Skeletal muscle cell (primary cell): ENCODE data around the gene CDKN2AIP.
A peak's percentile ranks its signal among the peaks of the same experiment; 100 is the strongest.
"Not testable (repeated sequence)": the region's sequence is repeated elsewhere in the genome, so short reads cannot be mapped to it uniquely, and the experiment has no call there.

Source experiments
- DNase-seq: peaks from one replicate; pipeline ENCODE4 v3.0.0-alpha.2; 2010; ENCODE audit warnings: low read depth
- H3K4me3 ChIP-seq: 2 replicates; pipeline ENCODE4 v1.5.1; 2011; ENCODE audit warnings: low read depth, mild to moderate bottlenecking, control low read depth, low read length, moderate library complexity

CDKN2AIP gene

DNA sequence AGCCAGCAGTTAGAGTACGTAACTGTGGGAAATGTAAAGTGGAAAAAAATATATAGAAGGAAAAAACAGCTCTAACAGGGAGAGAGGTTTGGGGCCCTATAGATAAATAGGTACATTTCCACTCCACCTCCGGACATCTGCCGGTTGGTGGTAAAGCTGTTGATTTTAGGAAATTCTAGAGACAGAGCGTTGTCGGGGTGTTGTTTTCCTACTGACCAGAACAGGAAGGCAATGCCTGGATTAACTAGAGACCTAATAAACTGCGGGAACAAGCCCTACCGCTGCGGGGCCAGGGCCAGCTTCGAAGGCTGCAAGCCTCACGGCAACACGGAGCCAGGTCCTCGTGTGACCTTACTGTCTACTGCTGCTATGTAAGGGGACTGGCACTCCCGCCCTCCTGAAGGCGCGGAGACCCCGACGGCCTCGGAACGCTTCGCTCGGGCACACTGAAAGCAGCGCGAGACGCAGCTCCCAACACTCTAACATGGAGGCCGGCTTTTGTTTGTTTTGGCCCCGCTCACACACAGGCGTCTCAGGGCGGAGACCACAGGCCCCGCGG is 702 bp upstream of the CDKN2AIP start:
- peak overlapping the region; percentile 91 for H3K4me3 ChIP-seq
- DNase-seq = no peak

- H3K4me3 ChIP-seq = peak overlapping the region; percentile 91
- no peak for DNase-seq
Observed at GRCh38 chr4:183445097-183445428, 627 bp downstream of the CDKN2AIP start.

DNA sequence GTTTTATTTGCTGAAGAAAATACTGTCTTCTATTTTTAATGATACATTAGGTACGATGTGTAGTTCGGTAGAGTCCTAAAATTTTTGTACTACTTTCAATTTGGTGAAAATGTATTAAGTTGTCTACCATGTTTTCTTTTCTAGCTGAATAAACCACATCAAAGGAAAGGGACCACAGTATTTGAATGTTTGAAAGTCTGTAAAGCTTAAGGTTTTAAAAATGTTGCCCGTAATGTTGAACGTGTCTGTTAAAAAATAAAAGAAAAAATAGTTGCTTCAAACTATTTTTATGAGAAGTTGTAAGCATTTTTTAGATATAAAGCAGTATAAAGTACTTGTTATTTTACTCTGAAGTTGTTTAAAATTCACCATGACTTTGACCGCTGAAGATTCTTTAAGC is 3.2 kb downstream of the CDKN2AIP start:
- DNase-seq = no peak
- no peak overlapping the region for H3K4me3 ChIP-seq

DNA sequence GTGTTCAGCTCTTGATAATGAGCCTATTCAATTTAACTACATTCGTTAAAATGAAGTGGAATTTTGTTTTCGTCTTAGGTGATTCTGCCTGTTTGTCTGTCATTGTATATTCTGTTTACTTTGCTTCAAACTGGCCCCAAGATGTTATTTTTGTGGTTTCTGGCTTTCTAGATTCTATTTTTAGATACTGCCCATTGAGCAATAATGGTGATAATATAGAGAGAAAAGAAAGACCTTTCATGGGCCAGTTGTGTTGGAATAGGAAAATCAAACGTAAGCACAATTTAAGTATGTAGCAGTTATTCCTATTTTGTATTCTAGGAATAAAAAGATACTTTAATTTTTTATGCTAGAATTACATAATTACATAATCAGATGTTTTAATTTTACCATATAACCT is 4.0 kb downstream of the CDKN2AIP start:
- no peak for DNase-seq
- H3K4me3 ChIP-seq = no peak overlapping the region

- DNase-seq = no peak
- H3K4me3 ChIP-seq = no peak overlapping the region
Observed at GRCh38 chr4:183449193-183449882, 4.9 kb downstream of the CDKN2AIP start.

DNA sequence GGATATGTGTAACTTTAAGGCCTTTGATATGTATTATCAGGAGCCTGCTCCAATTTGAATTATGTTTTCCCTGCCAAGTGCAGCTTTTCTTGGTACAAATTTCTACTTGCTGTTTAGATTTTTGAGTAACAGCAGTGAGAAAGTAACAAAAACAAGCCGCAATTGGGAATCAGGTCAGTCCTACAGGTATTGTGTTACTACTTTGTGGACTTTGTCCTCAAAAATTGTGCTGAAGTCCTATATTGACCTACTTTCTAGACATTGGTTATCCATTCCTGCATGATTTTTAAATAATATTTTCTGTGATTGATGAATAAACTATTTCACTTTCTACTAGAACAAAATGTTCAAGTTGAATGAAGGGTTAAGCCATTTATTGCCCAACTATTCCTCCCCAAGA is 5.7 kb downstream of the CDKN2AIP start:
- no peak for DNase-seq

GRCh38 chr4:183455431-183456195 is 11.2 kb downstream of the CDKN2AIP start:
- DNase-seq = no peak
- H3K4me3 ChIP-seq = no peak overlapping the region

More for the DNA sequence above, 5.7 kb downstream of the CDKN2AIP start:
- H3K4me3 ChIP-seq = no peak overlapping the region

GRCh38 chr4:183458005-183458404 is 13.6 kb downstream of the CDKN2AIP start:
- no peak overlapping the region for H3K4me3 ChIP-seq
- DNase-seq = no peak

DNA sequence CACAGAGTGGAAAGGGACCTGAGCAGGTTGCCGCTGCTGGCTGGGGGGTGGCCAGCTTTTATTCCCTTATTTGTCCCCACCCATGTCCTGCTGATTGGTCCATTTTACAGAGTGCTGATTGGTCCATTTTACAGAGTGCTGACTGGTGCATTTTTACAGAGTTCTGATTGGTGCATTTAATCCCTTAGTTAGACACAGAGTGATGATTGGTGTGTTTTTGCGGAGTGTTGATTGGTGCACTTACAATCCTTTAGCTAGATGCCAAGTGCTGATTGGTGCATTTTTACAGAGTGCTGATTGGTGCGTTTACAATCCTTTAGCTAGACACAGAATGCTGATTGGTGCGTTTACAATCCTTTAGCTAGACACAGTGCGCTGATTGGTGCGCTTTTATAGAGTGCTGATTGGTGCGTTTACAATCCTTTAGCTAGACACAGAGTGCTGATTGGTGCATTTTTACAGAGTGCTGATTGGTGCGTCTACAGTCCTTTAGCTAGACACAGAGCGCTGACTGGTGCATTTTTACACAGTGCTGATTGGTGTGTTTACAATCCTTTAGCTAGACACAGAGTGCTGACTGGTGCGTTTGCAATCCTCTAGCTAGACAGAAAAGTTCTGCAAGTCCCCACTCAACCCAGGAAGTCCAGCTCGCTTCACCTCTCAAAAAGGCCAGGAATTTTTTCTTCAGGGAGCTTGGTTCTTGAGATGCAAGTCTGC is 19.6 kb downstream of the CDKN2AIP start:
- not testable (repeated sequence) for H3K4me3 ChIP-seq, DNase-seq

DNA sequence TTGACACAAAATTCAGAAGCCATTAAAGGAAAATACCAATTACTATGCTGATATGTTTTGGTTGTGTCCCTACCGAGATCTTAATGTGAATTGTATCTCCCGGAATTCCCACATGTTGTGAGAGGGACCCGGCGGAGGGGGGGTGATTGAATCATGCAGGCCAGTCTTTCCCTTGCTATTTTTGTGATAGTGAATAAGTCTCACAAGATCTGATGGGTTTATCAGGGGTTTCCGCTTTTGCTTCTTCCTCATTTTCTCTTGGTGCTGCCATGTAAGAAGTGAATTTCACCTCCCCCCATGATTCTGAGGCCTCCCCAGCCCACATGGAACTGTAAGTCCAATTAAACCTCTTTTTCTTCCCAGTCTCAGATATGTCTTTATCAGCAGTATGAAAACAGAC is 21.4 kb downstream of the CDKN2AIP start:
- DNase-seq, H3K4me3 ChIP-seq: not testable (repeated sequence)

GRCh38 chr4:183467246-183467645 is 22.8 kb downstream of the CDKN2AIP start:
- no peak overlapping the region for H3K4me3 ChIP-seq

GRCh38 chr4:183468210-183469095 is 24.0 kb downstream of the CDKN2AIP start:
- DNase-seq = no peak
- H3K4me3 ChIP-seq = no peak overlapping the region

More at GRCh38 chr4:183467246-183467645, 22.8 kb downstream of the CDKN2AIP start:
- no peak for DNase-seq

GRCh38 chr4:183469285-183469684 is 24.8 kb downstream of the CDKN2AIP start:
- no peak overlapping the region for H3K4me3 ChIP-seq
- DNase-seq = no peak

DNA sequence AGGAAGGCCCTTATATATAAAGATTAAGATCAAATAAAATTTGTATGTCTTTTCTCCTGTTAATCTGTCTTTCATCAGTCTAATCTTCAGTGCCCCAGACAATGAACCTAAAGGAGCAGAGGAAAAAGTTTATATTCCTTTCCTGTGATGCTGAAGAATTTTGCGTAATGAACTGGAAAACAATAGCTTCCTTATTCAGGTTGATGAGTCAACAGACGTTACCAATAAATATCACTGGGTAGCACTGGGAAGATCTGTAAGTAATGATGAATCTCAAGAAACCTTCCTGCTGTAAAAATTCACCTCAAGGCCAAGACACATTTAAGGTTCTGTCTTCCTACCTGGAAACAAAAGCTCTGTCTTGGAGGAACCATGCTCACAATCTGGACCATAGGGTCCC is 25.5 kb downstream of the CDKN2AIP start:
- DNase-seq = no peak
- H3K4me3 ChIP-seq = no peak overlapping the region

DNA sequence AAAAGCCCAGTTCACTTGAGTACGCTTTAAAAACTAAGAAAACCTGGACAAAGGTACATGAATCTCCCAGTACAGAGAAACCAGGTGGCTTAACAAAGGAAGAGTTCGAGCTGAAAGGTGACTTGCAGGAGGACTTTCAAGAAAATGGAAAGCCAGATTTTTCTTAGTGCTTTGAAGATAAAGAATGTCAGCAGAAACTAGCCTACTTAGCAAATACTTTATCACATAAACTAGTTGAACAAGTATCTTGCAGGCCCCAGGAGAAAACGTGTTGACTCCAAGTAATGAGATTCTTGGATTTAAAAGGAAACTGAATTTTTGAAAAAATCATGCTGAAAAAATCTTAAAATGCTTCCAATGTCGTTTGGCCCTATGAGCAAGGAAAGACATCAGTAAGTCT is 26.4 kb downstream of the CDKN2AIP start:
- no peak overlapping the region for H3K4me3 ChIP-seq
- no peak for DNase-seq

GRCh38 chr4:183471946-183472708 is 27.7 kb downstream of the CDKN2AIP start:
- no peak overlapping the region for H3K4me3 ChIP-seq
- no peak for DNase-seq

DNA sequence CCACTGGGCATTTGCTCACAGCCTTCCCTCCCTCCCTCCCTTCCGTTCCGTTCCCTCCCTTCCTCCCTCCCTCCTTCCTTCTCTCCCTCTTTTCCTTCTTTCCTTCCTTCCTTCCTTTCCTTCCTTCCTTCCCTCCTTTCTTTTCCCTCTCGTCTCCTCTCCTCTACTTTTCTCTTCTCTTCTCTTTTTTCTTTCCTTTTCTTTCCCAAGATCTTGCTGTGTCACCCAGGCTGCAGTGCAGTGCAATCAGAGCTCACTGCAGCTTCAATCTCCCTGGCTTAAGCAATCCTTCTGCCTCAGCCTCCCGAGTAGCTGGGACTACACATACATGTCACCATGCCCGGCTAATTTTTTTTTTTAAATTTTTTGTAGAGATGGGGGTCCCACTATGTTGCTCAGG is 33.7 kb downstream of the CDKN2AIP start:
- H3K4me3 ChIP-seq = no peak overlapping the region
- DNase-seq = no peak

GRCh38 chr4:183478926-183479325 is 34.5 kb downstream of the CDKN2AIP start:
- DNase-seq = no peak
- no peak overlapping the region for H3K4me3 ChIP-seq
